IMR-90 (cell line): Measurements from ENCODE around the gene TBC1D22A. TPM values are rescaled to one million over a fixed set of nuclear protein-coding genes. Genes with fewer than 3 reads are reported as not detected.

Experiments used
- ATAC-seq: fragments of 200-7000 bp; cut with Tn5 transposase; 2 replicates; pipeline ENCODE4 v1.9.1; 2020; ENCODE audit warnings: low read depth, mild to moderate bottlenecking, moderate library complexity
- BruUV-seq: library from RNA; stranded (reverse); fragments of 400-500 nt; replicated peaks from 2 replicates; lab custom pipeline; 2021; lab: Mats Ljungman, UMichigan
- CTCF ChIA-PET: fragments of 300-600 bp; formaldehyde crosslinking; extraction: SDS; loops from one replicate; lab custom pipeline; 2021; ENCODE audit warnings: antibody characterized with exemption; lab: Yijun Ruan, JAX
- POLR2A ChIA-PET: fragments of 300-600 bp; sonication (Branson Sonifier 250); formaldehyde crosslinking; loops from one replicate; lab custom pipeline; 2022; ENCODE audit warnings: antibody characterized with exemption; ENCODE audit not compliant: unreplicated experiment; lab: Charles Lee
- DNase-seq: peaks from one replicate; pipeline ENCODE4 v3.0.0; 2013
- H2AFZ ChIP-seq: replicated peaks from 2 replicates; pipeline ENCODE3; 2013; ENCODE audit warnings: low read length, mild to moderate bottlenecking; ENCODE audit not compliant: poor library complexity
- H2AK5ac ChIP-seq: 2 replicates; pipeline ENCODE4 v1.6.1; 2013; ENCODE audit warnings: low read depth, low read length, inconsistent platforms
- H2AK9ac ChIP-seq: replicated peaks from 2 replicates; pipeline ENCODE3; 2013; ENCODE audit warnings: mild to moderate bottlenecking, low read depth, low read length, moderate library complexity; ENCODE audit not compliant: poor library complexity
- H2BK120ac ChIP-seq: 2 replicates; pipeline ENCODE4 v1.6.1; 2013; ENCODE audit warnings: low read depth, low read length, inconsistent platforms
- H2BK15ac ChIP-seq: 3 replicates; pipeline ENCODE4 v1.6.1; 2013; ENCODE audit warnings: low read depth, low read length, inconsistent platforms
- H2BK20ac ChIP-seq: 2 replicates; pipeline ENCODE4 v1.6.1; 2013; ENCODE audit warnings: low read depth, mild to moderate bottlenecking, inconsistent platforms, low read length, moderate library complexity
- H2BK5ac ChIP-seq: 2 replicates; pipeline ENCODE4 v1.6.1; 2013; ENCODE audit warnings: mild to moderate bottlenecking, low read depth, low read length, inconsistent platforms; ENCODE audit not compliant: poor library complexity, severe bottlenecking
- H3K14ac ChIP-seq: replicated peaks from 2 replicates; pipeline ENCODE4 v1.6.1; 2013; ENCODE audit warnings: low read depth, low read length, inconsistent platforms
- H3K18ac ChIP-seq: 2 replicates; pipeline ENCODE4 v1.6.1; 2013; ENCODE audit warnings: low read depth, low read length, control low read depth
- H3K23ac ChIP-seq: 2 replicates; pipeline ENCODE4 v1.6.1; 2013; ENCODE audit warnings: low read depth, low read length, inconsistent platforms
- H3K27ac ChIP-seq: 2 replicates; pipeline ENCODE4 v1.5.1; 2013; ENCODE audit warnings: mild to moderate bottlenecking, control low read depth, low read length; ENCODE audit not compliant: insufficient read depth
- H3K27me3 ChIP-seq: 2 replicates; pipeline ENCODE4 v1.6.1; 2013; ENCODE audit warnings: low read length; ENCODE audit not compliant: control insufficient read depth, insufficient read depth
- H3K36me3 ChIP-seq: 2 replicates; pipeline ENCODE4 v1.6.1; 2013; ENCODE audit warnings: low read length, mixed read lengths; ENCODE audit not compliant: control insufficient read depth, insufficient read depth
- H3K4ac ChIP-seq: 2 replicates; pipeline ENCODE4 v1.6.1; 2013; ENCODE audit warnings: low read depth, low read length, inconsistent platforms
- H3K4me1 ChIP-seq: 2 replicates; pipeline ENCODE4 v1.6.1; 2013; ENCODE audit warnings: low read length, mixed read lengths; ENCODE audit not compliant: control insufficient read depth, insufficient read depth
- H3K4me2 ChIP-seq: 2 replicates; pipeline ENCODE4 v1.6.1; 2013; ENCODE audit warnings: low read depth, mild to moderate bottlenecking, control low read depth, low read length, moderate library complexity
- H3K4me3 ChIP-seq: 2 replicates; pipeline ENCODE4 v1.5.1; 2013; ENCODE audit warnings: low read depth, mild to moderate bottlenecking, control low read depth, low read length, moderate library complexity; ENCODE audit not compliant: insufficient read depth
- H3K56ac ChIP-seq: 2 replicates; pipeline ENCODE4 v1.6.1; 2013; ENCODE audit warnings: low read length, inconsistent platforms; ENCODE audit not compliant: insufficient read depth; ENCODE audit errors: extremely low read depth
- H3K79me1 ChIP-seq, 2 experiments: 2 replicates each; pipeline ENCODE4 v1.6.1; 2013; ENCODE audit warnings: low read length in 2 of 2, inconsistent platforms in 1 of 2, low read depth in 1 of 2
- H3K9ac ChIP-seq: 2 replicates; pipeline ENCODE4 v1.6.1; 2013; ENCODE audit warnings: low read depth, low read length, control low read depth
- H3K9me1 ChIP-seq: 2 replicates; pipeline ENCODE4 v1.6.1; 2013; ENCODE audit warnings: low read length, inconsistent platforms; ENCODE audit not compliant: insufficient read depth
- H3K9me3 ChIP-seq: 2 replicates; pipeline ENCODE4 v1.6.1; 2013; ENCODE audit warnings: low read length; ENCODE audit not compliant: control insufficient read depth, insufficient read depth
- H4K20me1 ChIP-seq: 2 replicates; pipeline ENCODE4 v1.6.1; 2013; ENCODE audit warnings: low read length, inconsistent platforms; ENCODE audit not compliant: insufficient read depth
- H4K5ac ChIP-seq: 2 replicates; pipeline ENCODE4 v1.6.1; 2013; ENCODE audit warnings: mild to moderate bottlenecking, low read depth, low read length, control low read depth
- H4K8ac ChIP-seq, 2 experiments: 2 replicates each; pipeline ENCODE4 v1.6.1; 2013; ENCODE audit warnings: low read depth in 2 of 2, low read length in 2 of 2, control low read depth in 1 of 2, inconsistent platforms in 1 of 2
- H4K91ac ChIP-seq: 2 replicates; pipeline ENCODE4 v1.6.1; 2013; ENCODE audit warnings: low read depth, low read length, inconsistent platforms; ENCODE audit not compliant: insufficient read depth
- BHLHE40 ChIP-seq: fragments of 150-350 bp; IDR thresholded peaks from 2 replicates; pipeline ENCODE4 v1.6.1; 2016; ENCODE audit warnings: mild to moderate bottlenecking, low read depth, low read length
- CEBPB ChIP-seq: IDR thresholded peaks from 2 replicates; pipeline ENCODE4 v1.6.1; 2012; ENCODE audit warnings: low read depth, low read length, improper control_type of control experiment
- CHD1 ChIP-seq: IDR thresholded peaks from 2 replicates; pipeline ENCODE4 v1.6.1; 2012; ENCODE audit warnings: low read depth, low read length, improper control_type of control experiment
- CTCF ChIP-seq: conservative IDR thresholded peaks from 2 replicates; pipeline ENCODE4 v1.5.1; 2012; ENCODE audit warnings: mild to moderate bottlenecking, low read depth, low read length, improper control_type of control experiment
- ELK1 ChIP-seq: fragments of 150-350 bp; IDR thresholded peaks from 2 replicates; pipeline ENCODE4 v1.6.1; 2016; ENCODE audit warnings: low read depth, mild to moderate bottlenecking, low read length, moderate library complexity, borderline replicate concordance
- FOS ChIP-seq: fragments of 150-350 bp; IDR thresholded peaks from 2 replicates; pipeline ENCODE4 v1.6.1; 2016; ENCODE audit warnings: low read depth, low read length
- MAFK ChIP-seq: IDR thresholded peaks from 2 replicates; pipeline ENCODE4 v1.6.1; 2012; ENCODE audit warnings: low read depth, low read length, improper control_type of control experiment
- MAZ ChIP-seq: IDR thresholded peaks from 2 replicates; pipeline ENCODE4 v1.6.1; 2012; ENCODE audit warnings: low read depth, mild to moderate bottlenecking, low read length, improper control_type of control experiment, moderate library complexity, borderline replicate concordance
- NFE2L2 ChIP-seq: fragments of 150-350 bp; IDR thresholded peaks from 2 replicates; pipeline ENCODE4 v1.6.1; 2016; ENCODE audit warnings: low read depth, mild to moderate bottlenecking, low read length
- POLR2A ChIP-seq: IDR thresholded peaks from 2 replicates; pipeline ENCODE4 v1.6.1; 2012; ENCODE audit warnings: mild to moderate bottlenecking, low read depth, low read length
- RAD21 ChIP-seq: IDR thresholded peaks from 2 replicates; pipeline ENCODE4 v1.6.1; 2012; ENCODE audit warnings: low read length, improper control_type of control experiment
- RCOR1 ChIP-seq: IDR thresholded peaks from 2 replicates; pipeline ENCODE4 v1.6.1; 2012; ENCODE audit warnings: mild to moderate bottlenecking, low read length, improper control_type of control experiment; ENCODE audit not compliant: insufficient replicate concordance
- SMC3 ChIP-seq: fragments of 150-350 bp; IDR thresholded peaks from 2 replicates; pipeline ENCODE4 v1.6.1; 2016; ENCODE audit warnings: low read depth, mild to moderate bottlenecking, antibody characterized with exemption, low read length, moderate library complexity
- WGBS, 2 experiments: methylation state at CpG; one replicate each; pipeline versions ENCODE4 v1.1.5 to v1.1.7; 2013; ENCODE audit warnings: missing lambda C conversion rate in 2 of 2; ENCODE audit not compliant: insufficient read length in 1 of 2; ENCODE audit errors: extremely low coverage in 2 of 2; 5-methylcytosine and 5-hydroxymethylcytosine counted together
- dilution Hi-C: fragments of 300-500 bp; cut with HindIII; formaldehyde crosslinking; loops from one replicate; pipeline ENCODE4 v1.14.3; 2018; ENCODE audit warnings: low sequenced_read_pairs; ENCODE audit not compliant: unreplicated experiment
- in situ Hi-C: fragments of 300-500 bp; cut with MboI; formaldehyde crosslinking; loops from 3 replicates; pipeline ENCODE4 v1.14.3; 2019; ENCODE audit warnings: low sequenced_read_pairs, inconsistent platforms, mixed read lengths
- intact Hi-C: fragments of 100-400 bp; cut with micrococcal nuclease; formaldehyde crosslinking; loops from 2 replicates; pipeline ENCODE4 v1.10.0; 2022
- polyA plus RNA-seq, 3 experiments: library from polyadenylated mRNA; depleted of rRNA; stranded (reverse); fragments of >200 nt; gene quantifications; 2 replicates each; pipeline ENCODE4 v1.2.3, GENCODE V29; 2012; ENCODE audit warnings: low replicate concordance in 1 of 3
- total RNA-seq: library from RNA; depleted of rRNA; stranded (reverse); fragments of >200 nt; gene quantifications from 2 replicates; pipeline ENCODE4 v1.2.3, GENCODE V29; 2012

Gene TBC1D22A
- total and polyA plus RNA-seq, 2 of the 4 experiments (the other 2 are of a cell fraction) = 9.0 to 16.7 TPM

GRCh38 chr22:46835288-46835687, 72.8 kb downstream of the TBC1D22A start:
- H3K4me2 ChIP-seq = no peak overlapping the region
- no peak overlapping the region for H2BK15ac ChIP-seq
- no TSS peak for BruUV-seq
- no peak overlapping the region for H4K5ac ChIP-seq
- H4K20me1 ChIP-seq = peaks cover 9% of the 10 kb centered on the region; the same call in 1 of the 2 replicates
- no peak overlapping the region for H3K4ac ChIP-seq
- H3K9ac ChIP-seq = no peak overlapping the region
- no peak overlapping the region for H2BK120ac ChIP-seq
- no peak overlapping the region for H2BK20ac ChIP-seq
- ChIA-PET POLR2A (no interaction called here), CTCF (interaction anchor here (0.6 to 1.2 kb wide), 2 partner anchors 19 to 27 kb away, joined by 3 read pairs; no protein-coding TSS in a partner anchor)
- peaks cover 5% of the 10 kb centered on the region; the same call in 1 of the 2 replicates for H3K9me3 ChIP-seq
- no peak overlapping the region for H3K56ac ChIP-seq
- intact Hi-C loops (no loop called here), dilution Hi-C loops (no loop called here), in situ Hi-C loops (no loop called here)
- H3K23ac ChIP-seq = no peak overlapping the region
- peaks cover 12% of the 10 kb centered on the region for H3K9me1 ChIP-seq
- no peak overlapping the region for H4K91ac ChIP-seq
- peaks cover 30 to 31% of the 10 kb centered on the region in 2 experiments for H3K79me1 ChIP-seq
- no peak overlapping the region for H2AK9ac ChIP-seq
- H2AFZ ChIP-seq = no peak overlapping the region
- ATAC-seq (no peak), DNase-seq (no peak)
- no peak overlapping the region for H4K8ac ChIP-seq
- no peaks in the 10 kb centered on the region for H3K27me3 ChIP-seq
- H3K14ac ChIP-seq = no peak overlapping the region
- no peak overlapping the region for H3K4me3 ChIP-seq
- no peak overlapping the region for H3K18ac ChIP-seq
- TF ChIP-seq BHLHE40 (no peak), CTCF (no peak), MAZ (no peak), RCOR1 (no peak), SMC3 (no peak), RAD21 (no peak), POLR2A (no peak), ELK1 (no peak), NFE2L2 (no peak), CHD1 (no peak), FOS (no peak), CEBPB (no peak), MAFK (no peak)
- H2AK5ac ChIP-seq = no peak overlapping the region
- H2BK5ac ChIP-seq = no peak overlapping the region
- no peaks in the 10 kb centered on the region for H3K36me3 ChIP-seq
- peaks cover 9% of the 10 kb centered on the region for H3K4me1 ChIP-seq
- H3K27ac ChIP-seq = no peak overlapping the region
- WGBS, 2 experiments = no CpG with 5 or more reads among the region's 2 CpGs
